ENCODE results near the gene PGK1.
"Not testable (repeated sequence)": the region's sequence is repeated elsewhere in the genome, so short reads cannot be mapped to it uniquely, and the experiment has no call there.

Gene PGK1

GRCh38 chrX:78074088-78074487 is 30.0 kb upstream of the PGK1 start:
- Mint-ChIP-seq H3K27me3 (ENCODE audit: low read depth) (no peaks in the 10 kb centered on the region), H3K4me3 (no peak overlapping the region), H3K36me3 (ENCODE audit: low read depth) (no peaks in the 10 kb centered on the region), H3K9me3 (peaks cover 16% of the 10 kb centered on the region), H3K4me1 (no peaks in the 10 kb centered on the region), H3K27ac (no peak overlapping the region)
- no peak for TF ChIP-seq CTCF (IDR thresholded peaks at IDR 0.05; ENCODE audit: unreplicated experiment in 3 of 3)

DNA sequence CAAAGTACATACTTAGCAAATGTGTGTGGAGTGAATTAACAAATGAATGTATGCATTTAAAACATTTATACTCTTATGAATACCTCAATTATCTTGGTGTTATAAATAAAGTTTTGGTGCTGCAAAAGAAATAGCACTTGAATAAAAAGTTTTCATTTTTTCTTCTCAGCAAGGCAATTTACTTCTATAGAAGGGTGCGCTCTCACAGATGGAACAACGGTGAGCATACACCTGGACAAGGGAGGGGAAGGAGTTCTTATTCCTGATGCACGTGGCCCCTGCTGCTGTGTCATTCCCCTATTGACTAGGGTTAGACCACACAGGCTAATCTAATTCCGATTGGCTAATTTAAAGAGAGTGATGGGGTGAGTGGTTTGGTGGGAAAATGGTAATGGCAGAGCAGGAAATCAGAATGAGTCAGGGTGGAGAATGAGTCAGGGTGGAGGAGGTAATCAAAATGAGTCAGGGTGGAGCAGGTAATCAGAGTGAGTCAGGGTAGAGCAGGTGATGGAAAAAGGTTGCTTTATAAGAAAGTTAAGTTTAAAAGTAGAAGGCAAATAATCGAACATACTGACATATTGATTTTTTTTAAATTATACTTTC is 28.2 kb upstream of the PGK1 start:
- H3K27me3 Mint-ChIP-seq (ENCODE audit: low read depth) = no peaks in the 10 kb centered on the region
- TF ChIP-seq CTCF (IDR thresholded peaks at IDR 0.05; ENCODE audit: unreplicated experiment in 3 of 3) = no peak
- no peaks in the 10 kb centered on the region for H3K4me1 Mint-ChIP-seq
- no peaks in the 10 kb centered on the region for H3K36me3 Mint-ChIP-seq (ENCODE audit: low read depth)
- no peak overlapping the region for H3K27ac Mint-ChIP-seq
- H3K4me3 Mint-ChIP-seq = no peak overlapping the region
- peaks cover 19% of the 10 kb centered on the region for H3K9me3 Mint-ChIP-seq

DNA sequence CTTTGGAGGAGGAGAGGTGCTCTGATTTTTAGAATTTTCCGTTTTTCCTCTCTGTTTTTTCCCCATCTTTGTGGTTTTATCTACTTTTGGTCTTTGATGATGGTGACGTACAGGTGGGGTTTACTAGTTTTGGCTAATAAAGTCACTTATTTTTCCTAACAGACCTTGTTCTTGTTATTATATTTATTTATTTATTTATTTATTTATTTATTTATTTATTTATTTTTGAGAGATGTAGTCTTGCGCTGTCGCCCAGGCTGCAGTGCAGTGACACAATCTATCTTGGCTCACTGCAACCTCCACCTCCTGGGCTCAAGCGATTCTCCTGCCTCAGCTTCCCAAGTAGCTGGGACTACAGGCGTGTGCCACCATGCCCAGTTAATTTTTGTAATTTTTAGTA is 22.6 kb upstream of the PGK1 start:
- H3K27ac Mint-ChIP-seq; H3K4me1 Mint-ChIP-seq; H3K36me3 Mint-ChIP-seq (ENCODE audit: low read depth); H3K4me3 Mint-ChIP-seq; H3K27me3 Mint-ChIP-seq (ENCODE audit: low read depth); H3K9me3 Mint-ChIP-seq: not testable (repeated sequence)

- H3K9me3 Mint-ChIP-seq = peaks cover 23% of the 10 kb centered on the region
- peak; percentile 24 to 33 (median 29) for TF ChIP-seq CTCF (IDR thresholded peaks at IDR 0.05; ENCODE audit: unreplicated experiment in 3 of 3)
- no peaks in the 10 kb centered on the region for H3K27me3 Mint-ChIP-seq (ENCODE audit: low read depth)
- no peaks in the 10 kb centered on the region for H3K4me1 Mint-ChIP-seq
- no peak overlapping the region for H3K27ac Mint-ChIP-seq
- no peak overlapping the region for H3K4me3 Mint-ChIP-seq
- H3K36me3 Mint-ChIP-seq (ENCODE audit: low read depth) = no peaks in the 10 kb centered on the region
Observed at GRCh38 chrX:78092296-78092695, 11.8 kb upstream of the PGK1 start.

DNA sequence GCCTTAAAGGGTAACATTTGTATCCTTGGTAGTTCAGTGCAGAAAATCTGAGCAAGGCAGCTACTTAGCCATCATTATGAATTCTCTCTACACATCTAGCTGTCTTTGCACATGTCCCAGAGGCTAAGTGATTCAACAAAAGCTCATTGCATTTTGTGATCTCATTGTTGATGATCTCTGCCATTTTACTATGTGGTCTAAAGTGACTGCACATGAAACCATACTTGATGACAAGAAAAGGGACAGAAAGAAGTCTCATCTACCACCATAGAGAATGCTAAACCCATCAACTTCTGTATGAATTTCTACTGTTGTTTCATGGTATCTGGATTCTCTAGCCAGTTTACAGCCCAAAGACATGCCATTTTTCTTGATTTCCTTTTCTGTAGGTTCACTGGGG is 5.9 kb upstream of the PGK1 start:
- TF ChIP-seq CTCF (IDR thresholded peaks at IDR 0.05; ENCODE audit: unreplicated experiment in 3 of 3) = no peak
- H3K27ac Mint-ChIP-seq = no peak overlapping the region
- no peaks in the 10 kb centered on the region for H3K36me3 Mint-ChIP-seq (ENCODE audit: low read depth)
- no peaks in the 10 kb centered on the region for H3K4me1 Mint-ChIP-seq
- H3K9me3 Mint-ChIP-seq = peaks cover 7% of the 10 kb centered on the region
- no peak overlapping the region for H3K4me3 Mint-ChIP-seq
- H3K27me3 Mint-ChIP-seq (ENCODE audit: low read depth) = no peaks in the 10 kb centered on the region

GRCh38 chrX:78102091-78102490 is 2.0 kb upstream of the PGK1 start:
- peaks cover 10% of the 10 kb centered on the region for H3K36me3 Mint-ChIP-seq (ENCODE audit: low read depth)
- peaks cover 19% of the 10 kb centered on the region for H3K4me1 Mint-ChIP-seq
- H3K9me3 Mint-ChIP-seq = peaks cover 15% of the 10 kb centered on the region
- peak overlapping the region in 1 of 3 experiments; percentile 79 for H3K4me3 Mint-ChIP-seq
- no peaks in the 10 kb centered on the region for H3K27me3 Mint-ChIP-seq (ENCODE audit: low read depth)
- TF ChIP-seq CTCF (IDR thresholded peaks at IDR 0.05; ENCODE audit: unreplicated experiment in 3 of 3) = no peak
- H3K27ac Mint-ChIP-seq = peak overlapping the region; percentile 54 to 98 (median 84)
